K562 (cell line): ENCODE measurements around the gene VDR.

Source experiments
- HDAC3 ChIP-seq: fragments of 450-650 bp; IDR thresholded peaks from 2 replicates; pipeline ENCODE4 v1.6.1; 2018; ENCODE audit warnings: borderline replicate concordance, mild to moderate bottlenecking, moderate library complexity; ENCODE audit not compliant: partially characterized antibody
- HNRNPL ChIP-seq: fragments of 200-400 bp; formaldehyde crosslinking; IDR thresholded peaks from 2 replicates; pipeline ENCODE4 v1.6.1; 2017; ENCODE audit warnings: low read depth, mild to moderate bottlenecking, low read length
- ZNF121 ChIP-seq: sonication (generic); formaldehyde crosslinking; conservative IDR thresholded peaks from 2 replicates; pipeline ENCODE4 v1.8.0; 2022; ENCODE audit warnings: missing genetic modification reagents
- ZNF274 ChIP-seq: IDR thresholded peaks from 2 replicates; pipeline ENCODE4 v1.6.1; 2011; ENCODE audit warnings: low read depth, mild to moderate bottlenecking, low read length, moderate library complexity, borderline replicate concordance
- TF ChIP-seq, protein P1 (sequence below): sonication (generic); formaldehyde crosslinking; IDR thresholded peaks from 2 replicates; pipeline ENCODE4 v1.8.1; 2023; ENCODE audit warnings: mild to moderate bottlenecking, missing genetic modification reagents
- TF ChIP-seq, protein P2 (sequence below): fragments of 200-600 bp; sonication (generic); IDR thresholded peaks from one replicate; pipeline ENCODE4 v1.6.1; 2012; ENCODE audit warnings: mild to moderate bottlenecking, low read depth, low read length, inconsistent platforms
- TF ChIP-seq, protein P3 (sequence below), 3 experiments: IDR thresholded peaks in 2 of 3; conservative IDR thresholded peaks in 1 of 3; 2 replicates each; pipeline ENCODE4 v1.5.1; 2011 to 2012; ENCODE audit warnings: low read length in 3 of 3, mild to moderate bottlenecking in 3 of 3, control low read depth in 2 of 3, improper control_type of control experiment in 1 of 3, inconsistent platforms in 1 of 3, low read depth in 1 of 3, mixed read lengths in 1 of 3, moderate library complexity in 1 of 3; ENCODE audit not compliant: insufficient read depth in 2 of 3
- TF ChIP-seq, protein P4 (sequence below): fragments of 250-450 bp; sonication (Bioruptor Pico); IDR thresholded peaks from 2 replicates; pipeline ENCODE4 v1.4.0; 2020; ENCODE audit warnings: mild to moderate bottlenecking, moderate library complexity, borderline replicate concordance

DNA sequence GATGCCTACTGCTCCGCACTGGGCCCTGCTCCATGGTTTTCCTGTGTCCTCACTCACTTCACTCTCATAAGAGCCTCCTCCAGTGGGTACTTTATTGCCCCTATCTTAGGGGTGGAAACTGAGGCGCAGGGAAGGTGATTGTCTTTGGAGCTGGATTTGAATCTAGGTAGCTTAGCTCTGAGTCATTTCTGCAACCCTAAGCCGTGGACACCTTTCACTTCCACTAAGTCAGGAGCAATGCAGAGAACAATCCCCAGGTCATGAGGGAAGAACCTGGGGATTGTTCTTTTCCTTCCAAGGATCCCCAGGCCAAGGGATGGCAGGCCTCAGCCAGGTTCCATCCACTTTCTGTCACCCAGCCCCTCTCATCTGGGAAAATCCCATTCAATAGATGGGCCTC, 20.3 kb downstream of the VDR start:
- TF ChIP-seq, protein P1, sequence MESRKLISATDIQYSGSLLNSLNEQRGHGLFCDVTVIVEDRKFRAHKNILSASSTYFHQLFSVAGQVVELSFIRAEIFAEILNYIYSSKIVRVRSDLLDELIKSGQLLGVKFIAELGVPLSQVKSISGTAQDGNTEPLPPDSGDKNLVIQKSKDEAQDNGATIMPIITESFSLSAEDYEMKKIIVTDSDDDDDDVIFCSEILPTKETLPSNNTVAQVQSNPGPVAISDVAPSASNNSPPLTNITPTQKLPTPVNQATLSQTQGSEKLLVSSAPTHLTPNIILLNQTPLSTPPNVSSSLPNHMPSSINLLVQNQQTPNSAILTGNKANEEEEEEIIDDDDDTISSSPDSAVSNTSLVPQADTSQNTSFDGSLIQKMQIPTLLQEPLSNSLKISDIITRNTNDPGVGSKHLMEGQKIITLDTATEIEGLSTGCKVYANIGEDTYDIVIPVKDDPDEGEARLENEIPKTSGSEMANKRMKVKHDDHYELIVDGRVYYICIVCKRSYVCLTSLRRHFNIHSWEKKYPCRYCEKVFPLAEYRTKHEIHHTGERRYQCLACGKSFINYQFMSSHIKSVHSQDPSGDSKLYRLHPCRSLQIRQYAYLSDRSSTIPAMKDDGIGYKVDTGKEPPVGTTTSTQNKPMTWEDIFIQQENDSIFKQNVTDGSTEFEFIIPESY (CRISPR knock-in tag): no peak
- TF ChIP-seq, protein P2, sequence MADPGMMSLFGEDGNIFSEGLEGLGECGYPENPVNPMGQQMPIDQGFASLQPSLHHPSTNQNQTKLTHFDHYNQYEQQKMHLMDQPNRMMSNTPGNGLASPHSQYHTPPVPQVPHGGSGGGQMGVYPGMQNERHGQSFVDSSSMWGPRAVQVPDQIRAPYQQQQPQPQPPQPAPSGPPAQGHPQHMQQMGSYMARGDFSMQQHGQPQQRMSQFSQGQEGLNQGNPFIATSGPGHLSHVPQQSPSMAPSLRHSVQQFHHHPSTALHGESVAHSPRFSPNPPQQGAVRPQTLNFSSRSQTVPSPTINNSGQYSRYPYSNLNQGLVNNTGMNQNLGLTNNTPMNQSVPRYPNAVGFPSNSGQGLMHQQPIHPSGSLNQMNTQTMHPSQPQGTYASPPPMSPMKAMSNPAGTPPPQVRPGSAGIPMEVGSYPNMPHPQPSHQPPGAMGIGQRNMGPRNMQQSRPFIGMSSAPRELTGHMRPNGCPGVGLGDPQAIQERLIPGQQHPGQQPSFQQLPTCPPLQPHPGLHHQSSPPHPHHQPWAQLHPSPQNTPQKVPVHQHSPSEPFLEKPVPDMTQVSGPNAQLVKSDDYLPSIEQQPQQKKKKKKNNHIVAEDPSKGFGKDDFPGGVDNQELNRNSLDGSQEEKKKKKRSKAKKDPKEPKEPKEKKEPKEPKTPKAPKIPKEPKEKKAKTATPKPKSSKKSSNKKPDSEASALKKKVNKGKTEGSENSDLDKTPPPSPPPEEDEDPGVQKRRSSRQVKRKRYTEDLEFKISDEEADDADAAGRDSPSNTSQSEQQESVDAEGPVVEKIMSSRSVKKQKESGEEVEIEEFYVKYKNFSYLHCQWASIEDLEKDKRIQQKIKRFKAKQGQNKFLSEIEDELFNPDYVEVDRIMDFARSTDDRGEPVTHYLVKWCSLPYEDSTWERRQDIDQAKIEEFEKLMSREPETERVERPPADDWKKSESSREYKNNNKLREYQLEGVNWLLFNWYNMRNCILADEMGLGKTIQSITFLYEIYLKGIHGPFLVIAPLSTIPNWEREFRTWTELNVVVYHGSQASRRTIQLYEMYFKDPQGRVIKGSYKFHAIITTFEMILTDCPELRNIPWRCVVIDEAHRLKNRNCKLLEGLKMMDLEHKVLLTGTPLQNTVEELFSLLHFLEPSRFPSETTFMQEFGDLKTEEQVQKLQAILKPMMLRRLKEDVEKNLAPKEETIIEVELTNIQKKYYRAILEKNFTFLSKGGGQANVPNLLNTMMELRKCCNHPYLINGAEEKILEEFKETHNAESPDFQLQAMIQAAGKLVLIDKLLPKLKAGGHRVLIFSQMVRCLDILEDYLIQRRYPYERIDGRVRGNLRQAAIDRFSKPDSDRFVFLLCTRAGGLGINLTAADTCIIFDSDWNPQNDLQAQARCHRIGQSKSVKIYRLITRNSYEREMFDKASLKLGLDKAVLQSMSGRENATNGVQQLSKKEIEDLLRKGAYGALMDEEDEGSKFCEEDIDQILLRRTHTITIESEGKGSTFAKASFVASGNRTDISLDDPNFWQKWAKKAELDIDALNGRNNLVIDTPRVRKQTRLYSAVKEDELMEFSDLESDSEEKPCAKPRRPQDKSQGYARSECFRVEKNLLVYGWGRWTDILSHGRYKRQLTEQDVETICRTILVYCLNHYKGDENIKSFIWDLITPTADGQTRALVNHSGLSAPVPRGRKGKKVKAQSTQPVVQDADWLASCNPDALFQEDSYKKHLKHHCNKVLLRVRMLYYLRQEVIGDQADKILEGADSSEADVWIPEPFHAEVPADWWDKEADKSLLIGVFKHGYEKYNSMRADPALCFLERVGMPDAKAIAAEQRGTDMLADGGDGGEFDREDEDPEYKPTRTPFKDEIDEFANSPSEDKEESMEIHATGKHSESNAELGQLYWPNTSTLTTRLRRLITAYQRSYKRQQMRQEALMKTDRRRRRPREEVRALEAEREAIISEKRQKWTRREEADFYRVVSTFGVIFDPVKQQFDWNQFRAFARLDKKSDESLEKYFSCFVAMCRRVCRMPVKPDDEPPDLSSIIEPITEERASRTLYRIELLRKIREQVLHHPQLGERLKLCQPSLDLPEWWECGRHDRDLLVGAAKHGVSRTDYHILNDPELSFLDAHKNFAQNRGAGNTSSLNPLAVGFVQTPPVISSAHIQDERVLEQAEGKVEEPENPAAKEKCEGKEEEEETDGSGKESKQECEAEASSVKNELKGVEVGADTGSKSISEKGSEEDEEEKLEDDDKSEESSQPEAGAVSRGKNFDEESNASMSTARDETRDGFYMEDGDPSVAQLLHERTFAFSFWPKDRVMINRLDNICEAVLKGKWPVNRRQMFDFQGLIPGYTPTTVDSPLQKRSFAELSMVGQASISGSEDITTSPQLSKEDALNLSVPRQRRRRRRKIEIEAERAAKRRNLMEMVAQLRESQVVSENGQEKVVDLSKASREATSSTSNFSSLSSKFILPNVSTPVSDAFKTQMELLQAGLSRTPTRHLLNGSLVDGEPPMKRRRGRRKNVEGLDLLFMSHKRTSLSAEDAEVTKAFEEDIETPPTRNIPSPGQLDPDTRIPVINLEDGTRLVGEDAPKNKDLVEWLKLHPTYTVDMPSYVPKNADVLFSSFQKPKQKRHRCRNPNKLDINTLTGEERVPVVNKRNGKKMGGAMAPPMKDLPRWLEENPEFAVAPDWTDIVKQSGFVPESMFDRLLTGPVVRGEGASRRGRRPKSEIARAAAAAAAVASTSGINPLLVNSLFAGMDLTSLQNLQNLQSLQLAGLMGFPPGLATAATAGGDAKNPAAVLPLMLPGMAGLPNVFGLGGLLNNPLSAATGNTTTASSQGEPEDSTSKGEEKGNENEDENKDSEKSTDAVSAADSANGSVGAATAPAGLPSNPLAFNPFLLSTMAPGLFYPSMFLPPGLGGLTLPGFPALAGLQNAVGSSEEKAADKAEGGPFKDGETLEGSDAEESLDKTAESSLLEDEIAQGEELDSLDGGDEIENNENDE: no peak
- TF ChIP-seq, protein P3, sequence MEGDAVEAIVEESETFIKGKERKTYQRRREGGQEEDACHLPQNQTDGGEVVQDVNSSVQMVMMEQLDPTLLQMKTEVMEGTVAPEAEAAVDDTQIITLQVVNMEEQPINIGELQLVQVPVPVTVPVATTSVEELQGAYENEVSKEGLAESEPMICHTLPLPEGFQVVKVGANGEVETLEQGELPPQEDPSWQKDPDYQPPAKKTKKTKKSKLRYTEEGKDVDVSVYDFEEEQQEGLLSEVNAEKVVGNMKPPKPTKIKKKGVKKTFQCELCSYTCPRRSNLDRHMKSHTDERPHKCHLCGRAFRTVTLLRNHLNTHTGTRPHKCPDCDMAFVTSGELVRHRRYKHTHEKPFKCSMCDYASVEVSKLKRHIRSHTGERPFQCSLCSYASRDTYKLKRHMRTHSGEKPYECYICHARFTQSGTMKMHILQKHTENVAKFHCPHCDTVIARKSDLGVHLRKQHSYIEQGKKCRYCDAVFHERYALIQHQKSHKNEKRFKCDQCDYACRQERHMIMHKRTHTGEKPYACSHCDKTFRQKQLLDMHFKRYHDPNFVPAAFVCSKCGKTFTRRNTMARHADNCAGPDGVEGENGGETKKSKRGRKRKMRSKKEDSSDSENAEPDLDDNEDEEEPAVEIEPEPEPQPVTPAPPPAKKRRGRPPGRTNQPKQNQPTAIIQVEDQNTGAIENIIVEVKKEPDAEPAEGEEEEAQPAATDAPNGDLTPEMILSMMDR (IDR thresholded peaks at IDR 0.05 in 2 of 3, conservative IDR thresholded peaks at IDR 0.05 in 1 of 3; ENCODE audit: insufficient read depth in 2 of 3, low read depth in 1 of 3, low read length in 3 of 3): no peak
- TF ChIP-seq, protein P4, sequence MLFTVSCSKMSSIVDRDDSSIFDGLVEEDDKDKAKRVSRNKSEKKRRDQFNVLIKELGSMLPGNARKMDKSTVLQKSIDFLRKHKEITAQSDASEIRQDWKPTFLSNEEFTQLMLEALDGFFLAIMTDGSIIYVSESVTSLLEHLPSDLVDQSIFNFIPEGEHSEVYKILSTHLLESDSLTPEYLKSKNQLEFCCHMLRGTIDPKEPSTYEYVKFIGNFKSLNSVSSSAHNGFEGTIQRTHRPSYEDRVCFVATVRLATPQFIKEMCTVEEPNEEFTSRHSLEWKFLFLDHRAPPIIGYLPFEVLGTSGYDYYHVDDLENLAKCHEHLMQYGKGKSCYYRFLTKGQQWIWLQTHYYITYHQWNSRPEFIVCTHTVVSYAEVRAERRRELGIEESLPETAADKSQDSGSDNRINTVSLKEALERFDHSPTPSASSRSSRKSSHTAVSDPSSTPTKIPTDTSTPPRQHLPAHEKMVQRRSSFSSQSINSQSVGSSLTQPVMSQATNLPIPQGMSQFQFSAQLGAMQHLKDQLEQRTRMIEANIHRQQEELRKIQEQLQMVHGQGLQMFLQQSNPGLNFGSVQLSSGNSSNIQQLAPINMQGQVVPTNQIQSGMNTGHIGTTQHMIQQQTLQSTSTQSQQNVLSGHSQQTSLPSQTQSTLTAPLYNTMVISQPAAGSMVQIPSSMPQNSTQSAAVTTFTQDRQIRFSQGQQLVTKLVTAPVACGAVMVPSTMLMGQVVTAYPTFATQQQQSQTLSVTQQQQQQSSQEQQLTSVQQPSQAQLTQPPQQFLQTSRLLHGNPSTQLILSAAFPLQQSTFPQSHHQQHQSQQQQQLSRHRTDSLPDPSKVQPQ (CRISPR knock-in tag): no peak
- TF ChIP-seq ZNF121 (CRISPR knock-in tag) (no peak), HDAC3 (no peak), HNRNPL (no peak), ZNF274 (no peak)
